ENCODE results near the gene FAM200C. TPM values are rescaled to one million over a fixed set of nuclear protein-coding genes. Genes with fewer than 3 reads are reported as not detected.
A peak's percentile ranks its signal among the peaks of the same experiment; 100 is the strongest.

Gene FAM200C
- total RNA-seq, 1 donor from 2014 or later, result 8.1 TPM

DNA sequence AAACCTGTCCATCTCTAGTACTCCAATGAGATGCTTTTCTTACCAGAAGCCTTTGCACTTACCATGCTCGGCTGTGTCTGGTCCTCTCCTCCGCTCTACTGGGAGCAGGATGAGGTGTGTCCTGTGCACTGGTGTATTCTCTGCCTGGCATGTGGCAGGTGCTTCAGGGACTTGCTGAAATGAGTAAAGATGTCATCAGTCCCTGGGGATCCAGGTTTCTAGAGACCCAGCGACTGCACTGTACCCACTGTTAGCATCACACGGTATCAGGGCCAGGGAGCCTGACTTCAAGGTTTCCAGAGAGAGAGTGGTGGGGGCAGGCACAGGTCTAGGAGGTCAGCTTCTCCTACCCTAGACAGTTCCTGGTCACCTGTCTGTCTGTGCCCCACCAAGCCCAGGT, 32.3 kb upstream of the FAM200C start:
- Mint-ChIP-seq H3K36me3 (peaks cover 3% of the 10 kb centered on the region), H3K9me3 (no peaks in the 10 kb centered on the region), H3K27me3 (peaks cover 9% of the 10 kb centered on the region), H3K4me3 (no peak overlapping the region), H3K4me1 (ENCODE audit: unreplicated experiment) (peaks cover 12% of the 10 kb centered on the region), H3K27ac (no peak overlapping the region)
- TF ChIP-seq, protein P1, sequence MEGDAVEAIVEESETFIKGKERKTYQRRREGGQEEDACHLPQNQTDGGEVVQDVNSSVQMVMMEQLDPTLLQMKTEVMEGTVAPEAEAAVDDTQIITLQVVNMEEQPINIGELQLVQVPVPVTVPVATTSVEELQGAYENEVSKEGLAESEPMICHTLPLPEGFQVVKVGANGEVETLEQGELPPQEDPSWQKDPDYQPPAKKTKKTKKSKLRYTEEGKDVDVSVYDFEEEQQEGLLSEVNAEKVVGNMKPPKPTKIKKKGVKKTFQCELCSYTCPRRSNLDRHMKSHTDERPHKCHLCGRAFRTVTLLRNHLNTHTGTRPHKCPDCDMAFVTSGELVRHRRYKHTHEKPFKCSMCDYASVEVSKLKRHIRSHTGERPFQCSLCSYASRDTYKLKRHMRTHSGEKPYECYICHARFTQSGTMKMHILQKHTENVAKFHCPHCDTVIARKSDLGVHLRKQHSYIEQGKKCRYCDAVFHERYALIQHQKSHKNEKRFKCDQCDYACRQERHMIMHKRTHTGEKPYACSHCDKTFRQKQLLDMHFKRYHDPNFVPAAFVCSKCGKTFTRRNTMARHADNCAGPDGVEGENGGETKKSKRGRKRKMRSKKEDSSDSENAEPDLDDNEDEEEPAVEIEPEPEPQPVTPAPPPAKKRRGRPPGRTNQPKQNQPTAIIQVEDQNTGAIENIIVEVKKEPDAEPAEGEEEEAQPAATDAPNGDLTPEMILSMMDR (conservative IDR thresholded peaks at IDR 0.05), result no peak
- DNase-seq (ENCODE audit: extremely low spot score, unreplicated experiment), result no peak

DNA sequence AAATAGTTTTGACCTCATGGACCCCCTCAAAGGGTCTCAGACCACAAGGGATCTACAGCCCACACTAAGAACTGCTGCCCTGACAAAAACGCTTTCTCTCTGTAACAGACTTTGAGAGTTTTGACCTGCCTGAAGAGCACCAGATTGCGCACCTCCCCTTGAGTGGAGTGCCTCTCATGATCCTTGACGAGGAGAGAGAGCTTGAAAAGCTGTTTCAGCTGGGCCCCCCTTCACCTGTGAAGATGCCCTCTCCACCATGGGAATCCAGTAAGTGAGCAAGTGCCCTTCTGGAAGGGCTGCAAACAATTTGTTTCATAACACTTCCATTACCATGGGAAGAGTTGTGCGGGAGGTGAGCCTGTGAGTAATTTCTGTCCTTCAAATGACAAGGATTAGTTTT, 27.8 kb upstream of the FAM200C start:
- Mint-ChIP-seq H3K4me1 (ENCODE audit: unreplicated experiment) (peaks cover 20% of the 10 kb centered on the region), H3K27ac (no peak overlapping the region), H3K4me3 (no peak overlapping the region), H3K27me3 (no peaks in the 10 kb centered on the region), H3K9me3 (no peaks in the 10 kb centered on the region), H3K36me3 (peaks cover 16% of the 10 kb centered on the region)
- no peak for DNase-seq (ENCODE audit: extremely low spot score, unreplicated experiment)
- TF ChIP-seq, protein P1 (conservative IDR thresholded peaks at IDR 0.05), result no peak

DNA sequence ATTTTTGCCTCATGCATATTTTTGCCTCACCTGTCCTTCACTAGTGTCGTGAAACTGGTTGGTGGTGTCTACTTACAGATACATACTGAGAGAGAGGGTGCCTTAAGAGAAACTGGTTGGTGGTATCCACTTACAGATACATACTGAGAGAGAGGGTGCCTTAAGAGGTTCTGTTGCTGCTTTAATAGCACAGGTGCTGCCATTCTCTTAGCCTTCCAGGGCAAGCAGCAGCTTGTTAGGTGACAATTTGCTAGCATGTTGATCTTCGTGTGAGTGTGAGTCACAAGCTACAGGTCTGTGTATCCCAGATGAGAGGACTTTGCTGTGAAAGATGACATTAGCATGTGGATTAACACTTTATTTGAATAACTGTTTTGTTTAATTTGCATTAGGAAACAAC, 23.2 kb upstream of the FAM200C start:
- TF ChIP-seq, protein P1 (conservative IDR thresholded peaks at IDR 0.05), result no peak
- peak overlapping the region; percentile 98 for H3K4me3 Mint-ChIP-seq
- peaks cover 13% of the 10 kb centered on the region for H3K36me3 Mint-ChIP-seq
- peak overlapping the region; percentile 21 for H3K27ac Mint-ChIP-seq
- no peaks in the 10 kb centered on the region for H3K27me3 Mint-ChIP-seq
- no peaks in the 10 kb centered on the region for H3K9me3 Mint-ChIP-seq
- no peak for DNase-seq (ENCODE audit: extremely low spot score, unreplicated experiment)
- peaks cover 26% of the 10 kb centered on the region for H3K4me1 Mint-ChIP-seq (ENCODE audit: unreplicated experiment)

DNA sequence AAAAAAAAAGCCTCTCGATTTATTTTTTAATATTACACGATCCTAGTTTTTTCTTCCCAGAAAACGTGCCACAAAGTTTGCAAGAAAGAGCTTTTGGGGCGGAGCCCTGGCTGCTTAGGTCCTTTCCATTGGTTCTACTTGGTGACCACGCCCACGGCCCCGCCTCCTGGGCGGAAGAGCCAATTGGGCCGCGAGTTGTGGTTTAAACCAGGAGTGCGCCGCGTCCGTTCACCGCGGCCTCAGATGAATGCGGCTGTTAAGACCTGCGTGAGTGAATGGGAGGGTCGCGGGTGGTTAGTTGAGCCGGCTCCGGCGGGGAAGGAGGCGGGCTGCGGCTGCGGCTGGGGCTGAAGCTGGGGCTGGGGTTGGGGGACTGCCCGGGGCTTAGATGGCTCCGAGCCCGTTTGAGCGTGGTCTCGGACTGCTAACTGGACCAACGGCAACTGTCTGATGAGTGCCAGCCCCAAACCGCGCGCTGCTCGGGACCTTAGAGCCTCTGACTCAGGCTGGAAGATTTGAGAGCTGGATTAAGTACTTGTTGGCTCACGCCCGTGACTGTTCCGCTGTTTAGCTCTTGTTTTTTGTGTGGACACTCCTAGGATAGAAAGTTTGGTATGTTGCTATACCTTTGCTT, 21.9 kb upstream of the FAM200C start, which contains the start of gene PTTG1:
Gene PTTG1 (plus strand): TSS at position 231 of the 634 bp plus-strand sequence. CDS start 458 bp downstream, outside the sequence.
- TF ChIP-seq, protein P1 (conservative IDR thresholded peaks at IDR 0.05), result no peak
- Mint-ChIP-seq H3K9me3 (no peaks in the 10 kb centered on the region), H3K27me3 (no peaks in the 10 kb centered on the region), H3K4me3 (peak within 1 kb of the TSS; percentile 98), H3K36me3 (peaks cover 16% of the 10 kb centered on the region), H3K27ac (peak within 1 kb of the TSS; percentile 59), H3K4me1 (ENCODE audit: unreplicated experiment) (peaks cover 35% of the 10 kb centered on the region)
- peak; percentile 93 for DNase-seq (ENCODE audit: extremely low spot score, unreplicated experiment)

DNA sequence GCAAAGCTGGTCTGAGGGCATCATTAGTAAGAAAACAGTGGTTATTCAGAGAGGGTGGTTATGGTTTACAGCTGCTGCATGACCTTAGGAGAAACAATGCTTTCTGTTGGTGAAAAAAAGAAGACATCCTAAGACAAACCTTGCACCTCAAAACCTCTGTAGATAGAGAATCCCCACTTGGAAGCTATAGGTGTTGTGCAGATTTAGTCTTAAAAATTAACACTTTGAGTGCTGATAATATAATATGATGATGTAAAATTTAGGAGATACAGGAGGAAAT, 20.4 kb upstream of the FAM200C start:
- Mint-ChIP-seq H3K4me1 (ENCODE audit: unreplicated experiment) (peaks cover 39% of the 10 kb centered on the region), H3K36me3 (peaks cover 16% of the 10 kb centered on the region), H3K9me3 (no peaks in the 10 kb centered on the region), H3K27me3 (no peaks in the 10 kb centered on the region), H3K4me3 (peak overlapping the region; percentile 96), H3K27ac (peak overlapping the region; percentile 95)
- DNase-seq (ENCODE audit: extremely low spot score, unreplicated experiment), result no peak
- TF ChIP-seq, protein P1 (conservative IDR thresholded peaks at IDR 0.05), result no peak
